Measurements from ENCODE around the gene C2orf92.

C2orf92 gene

GRCh38 chr2:97661927-97662326 lies 7.6 kb upstream of the C2orf92 start:
- no peak for TF ChIP-seq CTCF (conservative IDR thresholded peaks at IDR 0.05; ENCODE audit: low read length)
- no peak for DNase-seq (ENCODE audit: low read depth)
- H3K4me3 ChIP-seq (ENCODE audit: low read length), result peak overlapping the region; percentile 78

GRCh38 chr2:97662386-97662894 lies 7.1 kb upstream of the C2orf92 start:
- H3K4me3 ChIP-seq (ENCODE audit: low read length), result peak overlapping the region; percentile 78
- DNase-seq (ENCODE audit: low read depth), result no peak
- TF ChIP-seq CTCF (conservative IDR thresholded peaks at IDR 0.05; ENCODE audit: low read length), result no peak

- peak overlapping the region; percentile 78 for H3K4me3 ChIP-seq (ENCODE audit: low read length)
- peak; percentile 83 for DNase-seq (ENCODE audit: low read depth)
- TF ChIP-seq CTCF (conservative IDR thresholded peaks at IDR 0.05; ENCODE audit: low read length), result no peak
These were observed 6.5 kb upstream of the C2orf92 start for GRCh38 chr2:97662895-97663625.

GRCh38 chr2:97663626-97663961 lies 5.9 kb upstream of the C2orf92 start:
- peak overlapping the region; percentile 78 for H3K4me3 ChIP-seq (ENCODE audit: low read length)
- TF ChIP-seq CTCF (conservative IDR thresholded peaks at IDR 0.05; ENCODE audit: low read length), result no peak
- no peak for DNase-seq (ENCODE audit: low read depth)

GRCh38 chr2:97663962-97664635 lies 5.4 kb upstream of the C2orf92 start, which contains the start of gene ACTR1B:
TSS of gene ACTR1B (minus strand) at chr2:97664044. CDS start at chr2:97663890, 154 bp downstream.
- peak; percentile 97 for DNase-seq (ENCODE audit: low read depth)
- TF ChIP-seq CTCF (conservative IDR thresholded peaks at IDR 0.05; ENCODE audit: low read length), result peak; percentile 59
- H3K4me3 ChIP-seq (ENCODE audit: low read length), result peak within 1 kb of the TSS; percentile 78

GRCh38 chr2:97664636-97664970 lies 4.9 kb upstream of the C2orf92 start:
- no peak for DNase-seq (ENCODE audit: low read depth)
- no peak for TF ChIP-seq CTCF (conservative IDR thresholded peaks at IDR 0.05; ENCODE audit: low read length)
- peak overlapping the region; percentile 78 for H3K4me3 ChIP-seq (ENCODE audit: low read length)

GRCh38 chr2:97670471-97670870 lies 958 bp downstream of the C2orf92 start:
- no peak for TF ChIP-seq CTCF (conservative IDR thresholded peaks at IDR 0.05; ENCODE audit: low read length)
- no peak overlapping the region for H3K4me3 ChIP-seq (ENCODE audit: low read length)
- no peak for DNase-seq (ENCODE audit: low read depth)

All from AG10803 (cell line).